ENCODE data around the gene MTMR3.
"Not testable (repeated sequence)": the region's sequence is repeated elsewhere in the genome, so short reads cannot be mapped to it uniquely, and the experiment has no call there.

Gene MTMR3

GRCh38 chr22:29856496-29856895 is 26.5 kb upstream of the MTMR3 start:
- DNase-seq (ENCODE audit: low read depth) = no peak
- H3K4me3 ChIP-seq (ENCODE audit: low read length) = no peak overlapping the region
- no peak for TF ChIP-seq CTCF (IDR thresholded peaks at IDR 0.05; ENCODE audit: insufficient read depth, low read depth, low read length, missing control alignments)

GRCh38 chr22:29859030-29859429 is 23.9 kb upstream of the MTMR3 start:
- not testable (repeated sequence) for DNase-seq (ENCODE audit: low read depth); H3K4me3 ChIP-seq (ENCODE audit: low read length)

- TF ChIP-seq CTCF (IDR thresholded peaks at IDR 0.05; ENCODE audit: insufficient read depth, low read depth, low read length, missing control alignments) = no peak
- no peak for DNase-seq (ENCODE audit: low read depth)
- H3K4me3 ChIP-seq (ENCODE audit: low read length) = no peak overlapping the region
These were observed 22.8 kb upstream of the MTMR3 start for GRCh38 chr22:29860006-29860766.

GRCh38 chr22:29861672-29862297 is 21.2 kb upstream of the MTMR3 start:
- no peak overlapping the region for H3K4me3 ChIP-seq (ENCODE audit: low read length)
- no peak for DNase-seq (ENCODE audit: low read depth)
- no peak for TF ChIP-seq CTCF (IDR thresholded peaks at IDR 0.05; ENCODE audit: insufficient read depth, low read depth, low read length, missing control alignments)

GRCh38 chr22:29865572-29865971 is 17.4 kb upstream of the MTMR3 start:
- not testable (repeated sequence) for H3K4me3 ChIP-seq (ENCODE audit: low read length); DNase-seq (ENCODE audit: low read depth)

- no peak for TF ChIP-seq CTCF (IDR thresholded peaks at IDR 0.05; ENCODE audit: insufficient read depth, low read depth, low read length, missing control alignments)
- DNase-seq (ENCODE audit: low read depth) = peak; percentile 40
- no peak overlapping the region for H3K4me3 ChIP-seq (ENCODE audit: low read length)
These were observed 15.7 kb upstream of the MTMR3 start for GRCh38 chr22:29867260-29867659.

- no peak for TF ChIP-seq CTCF (IDR thresholded peaks at IDR 0.05; ENCODE audit: insufficient read depth, low read depth, low read length, missing control alignments)
- DNase-seq (ENCODE audit: low read depth) = no peak
These were observed 15.1 kb upstream of the MTMR3 start for GRCh38 chr22:29867851-29868250.

GRCh38 chr22:29870574-29870973 is 12.4 kb upstream of the MTMR3 start:
- DNase-seq (ENCODE audit: low read depth) = peak; percentile 81
- no peak for TF ChIP-seq CTCF (IDR thresholded peaks at IDR 0.05; ENCODE audit: insufficient read depth, low read depth, low read length, missing control alignments)
- no peak overlapping the region for H3K4me3 ChIP-seq (ENCODE audit: low read length)

More at GRCh38 chr22:29867851-29868250, 15.1 kb upstream of the MTMR3 start:
- H3K4me3 ChIP-seq (ENCODE audit: low read length) = no peak overlapping the region
